ENCODE data around the gene SLX4IP. TPM values are rescaled to one million over a fixed set of nuclear protein-coding genes. Genes with fewer than 3 reads are reported as not detected.

SLX4IP gene
- total RNA-seq, 4 donors from 2014 or later: 2.0 to 3.4 (median 3.3) TPM

DNA sequence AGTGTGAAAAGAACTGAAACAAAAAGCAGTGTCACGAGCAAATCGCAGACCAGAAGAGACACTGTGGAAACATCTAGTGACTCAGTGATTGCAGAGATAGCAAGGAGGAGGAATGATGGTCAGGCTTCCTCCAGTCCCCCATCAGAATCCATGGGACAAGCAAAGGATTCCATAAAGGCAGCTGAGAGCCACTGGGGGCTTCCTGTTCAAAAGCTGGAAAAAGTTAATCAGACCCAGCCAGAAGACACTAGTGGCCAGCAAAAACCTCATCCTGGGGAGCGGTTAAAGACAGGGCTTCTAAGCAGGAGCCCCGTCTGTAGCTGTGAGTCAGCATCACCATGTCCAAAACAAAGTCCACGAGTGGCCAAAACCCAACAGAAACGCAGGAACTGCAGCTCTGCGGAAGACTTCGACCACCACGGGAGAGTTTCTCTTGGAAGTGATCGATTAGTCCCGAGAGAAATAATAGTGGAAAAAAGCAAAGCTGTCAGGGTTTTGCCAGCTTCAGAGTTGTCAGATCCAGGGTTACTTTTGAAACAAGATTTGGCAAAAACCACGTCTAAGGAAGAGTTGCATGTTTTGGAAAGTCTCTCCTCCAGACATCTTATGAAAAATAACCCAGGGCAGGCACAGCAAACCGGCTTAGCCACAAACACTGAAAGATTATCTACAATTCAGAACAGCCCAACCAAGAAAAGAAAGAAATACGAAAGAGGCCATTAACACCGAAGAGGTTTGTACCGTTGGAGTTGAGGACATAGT lies 187.7 kb downstream of the SLX4IP start:
- no peak for DNase-seq (ENCODE audit: low spot score)
- ATAC-seq (ENCODE audit: low FRiP score): peak; percentile 86
- TF ChIP-seq, protein P1, sequence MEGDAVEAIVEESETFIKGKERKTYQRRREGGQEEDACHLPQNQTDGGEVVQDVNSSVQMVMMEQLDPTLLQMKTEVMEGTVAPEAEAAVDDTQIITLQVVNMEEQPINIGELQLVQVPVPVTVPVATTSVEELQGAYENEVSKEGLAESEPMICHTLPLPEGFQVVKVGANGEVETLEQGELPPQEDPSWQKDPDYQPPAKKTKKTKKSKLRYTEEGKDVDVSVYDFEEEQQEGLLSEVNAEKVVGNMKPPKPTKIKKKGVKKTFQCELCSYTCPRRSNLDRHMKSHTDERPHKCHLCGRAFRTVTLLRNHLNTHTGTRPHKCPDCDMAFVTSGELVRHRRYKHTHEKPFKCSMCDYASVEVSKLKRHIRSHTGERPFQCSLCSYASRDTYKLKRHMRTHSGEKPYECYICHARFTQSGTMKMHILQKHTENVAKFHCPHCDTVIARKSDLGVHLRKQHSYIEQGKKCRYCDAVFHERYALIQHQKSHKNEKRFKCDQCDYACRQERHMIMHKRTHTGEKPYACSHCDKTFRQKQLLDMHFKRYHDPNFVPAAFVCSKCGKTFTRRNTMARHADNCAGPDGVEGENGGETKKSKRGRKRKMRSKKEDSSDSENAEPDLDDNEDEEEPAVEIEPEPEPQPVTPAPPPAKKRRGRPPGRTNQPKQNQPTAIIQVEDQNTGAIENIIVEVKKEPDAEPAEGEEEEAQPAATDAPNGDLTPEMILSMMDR (IDR thresholded peaks at IDR 0.05): no peak

DNA sequence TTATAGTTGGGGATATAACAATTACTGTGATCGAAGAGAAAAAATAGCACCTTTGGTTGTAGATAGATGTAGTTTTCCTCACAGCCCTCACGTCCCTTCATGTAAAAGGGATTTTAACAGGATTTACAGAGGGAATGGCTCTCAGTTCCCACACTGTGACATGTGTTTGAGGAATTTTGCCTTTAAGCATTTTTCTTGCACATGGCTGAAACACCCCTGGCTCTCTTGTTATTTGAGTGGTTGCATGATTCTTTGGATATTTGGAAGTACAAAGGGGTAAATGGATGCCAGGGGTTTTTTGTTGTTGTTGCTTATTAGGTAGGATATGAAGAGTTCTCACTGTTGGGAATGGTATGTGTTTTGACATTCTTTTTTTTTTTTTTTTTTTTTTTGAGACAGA lies 190.5 kb downstream of the SLX4IP start:
- no peak for DNase-seq (ENCODE audit: low spot score)
- no peak for ATAC-seq (ENCODE audit: low FRiP score)
- TF ChIP-seq, protein P1 (IDR thresholded peaks at IDR 0.05): no peak

DNA sequence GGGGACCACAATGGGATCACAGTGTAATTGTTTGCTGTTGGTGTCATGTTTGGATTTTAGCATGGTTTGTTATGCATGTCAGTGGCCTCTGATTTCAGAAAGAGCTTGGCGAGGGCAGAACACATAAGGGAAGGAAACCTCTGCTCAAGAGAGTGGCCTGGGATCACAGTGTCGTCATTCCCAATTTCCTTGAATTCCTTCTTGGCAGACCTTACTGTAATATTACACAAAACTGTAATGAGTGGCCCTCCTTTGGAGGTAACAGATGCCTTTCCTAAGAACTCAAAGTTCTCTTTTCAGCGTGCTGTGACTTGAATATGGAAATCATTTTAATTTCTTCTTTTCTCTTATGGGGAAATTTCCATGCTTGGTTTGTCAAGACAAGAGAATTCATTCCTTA lies 191.8 kb downstream of the SLX4IP start:
- ATAC-seq (ENCODE audit: low FRiP score) (no peak), DNase-seq (ENCODE audit: low spot score) (no peak)
- TF ChIP-seq, protein P1 (IDR thresholded peaks at IDR 0.05): no peak

DNA sequence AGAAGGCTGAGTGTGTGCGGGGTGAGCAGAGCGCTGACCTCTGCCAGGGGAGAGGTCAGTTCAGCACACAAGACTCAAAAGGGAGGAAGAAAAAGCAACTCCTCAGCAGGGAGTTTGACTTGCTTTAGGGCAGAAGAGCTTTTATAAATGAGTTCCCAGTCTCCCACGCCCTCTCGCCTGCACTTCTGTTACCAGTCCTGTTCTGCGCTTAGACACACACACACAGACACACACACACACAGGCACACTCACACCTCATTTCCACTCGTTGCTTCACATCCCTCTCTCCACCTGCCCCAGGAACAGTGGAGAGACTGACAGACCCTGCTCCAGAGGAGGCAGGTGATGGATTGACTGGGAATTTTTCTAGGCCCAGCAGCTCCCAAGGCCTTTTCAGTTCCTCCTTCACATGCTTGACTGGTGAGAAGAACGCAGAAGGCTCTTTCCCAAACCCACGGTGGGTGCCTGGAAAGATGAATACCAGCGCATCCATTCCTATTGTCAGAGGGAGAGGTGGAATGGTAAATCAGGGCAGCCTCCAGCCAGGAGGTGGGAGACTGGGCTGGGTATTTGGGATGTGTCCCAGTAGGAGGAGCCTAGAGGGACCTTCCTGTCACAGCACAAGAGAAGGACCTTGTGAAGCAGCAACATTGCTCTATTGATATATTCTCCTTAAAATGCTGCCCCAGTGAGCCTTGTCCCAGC lies 195.0 kb downstream of the SLX4IP start:
- TF ChIP-seq, protein P1 (IDR thresholded peaks at IDR 0.05): no peak
- peak; percentile 67 for ATAC-seq (ENCODE audit: low FRiP score)
- no peak for DNase-seq (ENCODE audit: low spot score)

DNA sequence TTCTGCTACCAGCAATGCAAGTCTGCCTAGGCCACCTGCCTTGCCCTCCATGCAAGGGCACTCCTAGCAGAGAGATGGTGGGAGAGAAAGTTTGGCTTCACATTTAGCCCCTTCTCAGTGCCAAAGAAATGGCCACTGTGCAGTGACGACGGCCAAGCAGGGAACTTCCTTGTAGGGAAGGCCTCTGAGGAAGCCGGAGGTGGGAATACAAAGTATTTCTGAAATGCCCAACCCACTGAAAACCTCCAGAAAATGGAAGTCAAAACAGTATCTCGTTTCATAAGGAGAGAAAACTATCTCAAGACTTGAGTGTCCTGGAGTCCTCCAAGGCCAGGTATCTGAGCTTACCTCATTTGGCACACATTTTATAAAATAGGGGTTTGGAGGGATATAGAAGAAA lies 196.0 kb downstream of the SLX4IP start:
- ATAC-seq (ENCODE audit: low FRiP score) (no peak), DNase-seq (ENCODE audit: low spot score) (no peak)
- TF ChIP-seq, protein P1 (IDR thresholded peaks at IDR 0.05): no peak

DNA sequence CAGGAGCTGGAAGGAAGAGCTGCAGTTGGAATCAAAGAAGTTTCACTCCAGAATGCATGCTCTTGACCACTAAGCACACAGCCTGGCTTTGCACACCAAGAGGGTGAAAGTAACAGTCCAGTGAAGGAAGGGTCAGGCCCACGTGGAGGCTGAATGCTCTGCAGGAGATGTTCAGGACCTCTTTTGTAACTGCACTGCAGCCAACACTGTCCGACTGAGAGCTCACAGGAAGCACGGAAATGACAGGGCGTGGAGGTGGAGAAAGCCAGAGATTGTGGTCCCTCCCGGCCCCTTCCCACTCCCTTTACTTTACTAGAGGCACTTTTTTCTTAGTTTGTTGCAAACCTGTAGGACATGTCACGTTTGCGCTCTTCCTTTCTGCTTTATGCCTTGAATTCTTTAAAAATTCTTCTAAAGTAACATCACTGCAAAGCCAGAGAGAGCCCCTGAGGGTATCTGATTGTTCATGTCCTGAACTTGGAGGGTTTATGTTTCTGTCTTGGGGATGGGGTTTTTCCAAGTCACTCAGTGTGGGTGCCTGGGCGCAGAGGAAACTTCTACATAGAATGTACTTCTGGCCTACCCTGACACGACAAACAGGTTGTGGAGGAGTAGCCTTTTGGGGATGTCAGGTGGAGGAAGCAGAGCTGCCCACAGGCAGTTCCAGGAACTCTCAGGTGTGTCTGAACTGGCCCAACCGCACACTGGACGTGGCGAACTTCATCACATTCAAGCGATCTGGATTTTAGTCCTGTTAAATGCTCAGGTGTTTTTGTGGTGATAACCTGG lies 197.8 kb downstream of the SLX4IP start:
- no peak for DNase-seq (ENCODE audit: low spot score)
- TF ChIP-seq, protein P1 (IDR thresholded peaks at IDR 0.05): no peak

More for the DNA sequence above, 197.8 kb downstream of the SLX4IP start:
- ATAC-seq (ENCODE audit: low FRiP score): no peak
